NCI-H226 (cell line): ENCODE results near the gene MYO1B.
A peak's percentile ranks its signal among the peaks of the same experiment; 100 is the strongest.

Experiments
- DNase-seq: peaks from one replicate; pipeline ENCODE4 v3.0.0-alpha.2; 2015

The MYO1B gene

GRCh38 chr2:191264647-191265081, 19.5 kb downstream of the MYO1B start:
- peak; percentile 41 for DNase-seq

GRCh38 chr2:191265311-191266170, 20.3 kb downstream of the MYO1B start:
- no peak for DNase-seq

GRCh38 chr2:191266201-191266600, 21.0 kb downstream of the MYO1B start:
- DNase-seq = no peak

GRCh38 chr2:191268596-191268995, 23.4 kb downstream of the MYO1B start:
- no peak for DNase-seq

GRCh38 chr2:191270306-191271161, 25.3 kb downstream of the MYO1B start:
- no peak for DNase-seq

GRCh38 chr2:191272064-191272463, 26.9 kb downstream of the MYO1B start:
- DNase-seq = no peak

GRCh38 chr2:191274413-191274815, 29.2 kb downstream of the MYO1B start:
- no peak for DNase-seq

GRCh38 chr2:191276792-191277465, 31.7 kb downstream of the MYO1B start:
- no peak for DNase-seq

GRCh38 chr2:191280290-191280689, 35.1 kb downstream of the MYO1B start:
- DNase-seq = no peak

- no peak for DNase-seq
Observed at GRCh38 chr2:191280834-191281756, 35.9 kb downstream of the MYO1B start.

GRCh38 chr2:191285252-191285651, 40.0 kb downstream of the MYO1B start:
- DNase-seq = no peak

GRCh38 chr2:191287820-191288219, 42.6 kb downstream of the MYO1B start:
- DNase-seq = no peak

GRCh38 chr2:191289049-191289448, 43.8 kb downstream of the MYO1B start:
- DNase-seq = no peak

- DNase-seq = no peak
Observed at GRCh38 chr2:191291471-191291870, 46.3 kb downstream of the MYO1B start.

GRCh38 chr2:191292869-191293268, 47.7 kb downstream of the MYO1B start:
- DNase-seq = no peak

- DNase-seq = no peak
Observed at GRCh38 chr2:191295088-191295487, 49.9 kb downstream of the MYO1B start.

GRCh38 chr2:191296083-191297006, 51.1 kb downstream of the MYO1B start:
- DNase-seq = no peak

GRCh38 chr2:191297033-191297432, 51.8 kb downstream of the MYO1B start:
- no peak for DNase-seq

GRCh38 chr2:191298306-191298705, 53.1 kb downstream of the MYO1B start:
- no peak for DNase-seq

- no peak for DNase-seq
Observed at GRCh38 chr2:191299010-191299409, 53.8 kb downstream of the MYO1B start.

- DNase-seq = no peak
Observed at GRCh38 chr2:191299866-191300265, 54.7 kb downstream of the MYO1B start.
